ENCODE data around the gene BMP8B. TPM values are rescaled to one million over a fixed set of nuclear protein-coding genes. Genes with fewer than 3 reads are reported as not detected.

Gene BMP8B
- total RNA-seq, 3 donors from 2014 or later = 0.48 to 1.3 (median 0.59) TPM

DNA sequence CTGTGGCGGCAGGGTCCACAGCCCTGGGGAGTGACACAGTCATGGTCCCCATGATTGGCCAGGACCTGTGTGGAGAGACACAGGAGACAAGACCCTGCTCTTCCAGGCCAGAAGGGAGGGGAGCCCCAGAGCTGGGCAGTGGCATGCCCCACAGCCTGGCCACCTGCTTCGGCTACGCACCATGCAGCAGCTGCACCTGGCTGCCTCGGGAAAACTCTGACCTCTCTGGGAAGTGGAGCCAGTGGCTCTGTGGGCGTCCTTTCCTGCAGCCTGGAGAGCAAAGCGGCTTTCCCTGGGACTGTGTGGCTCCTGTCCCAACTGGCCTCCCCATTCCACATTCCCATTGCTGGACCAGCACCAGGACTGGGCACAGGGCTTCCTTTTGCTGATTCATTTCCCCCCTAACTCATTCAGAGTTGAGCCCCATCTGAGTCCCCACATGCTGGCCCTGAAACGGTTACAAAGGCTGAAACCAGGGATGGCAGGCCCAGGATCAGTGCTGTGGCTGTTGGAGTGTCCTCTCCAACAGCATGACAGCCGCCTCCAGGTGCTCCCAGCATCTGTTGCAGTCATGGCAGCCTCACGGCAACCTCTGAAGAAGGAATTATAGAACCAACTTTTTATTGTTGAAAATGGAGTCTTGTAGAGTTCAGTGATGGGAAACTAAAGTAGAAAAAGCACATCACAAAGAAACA lies 32.6 kb downstream of the BMP8B start:
- Histone ChIP-seq H3K4me3 (no peak overlapping the region), H3K9me3 (no peaks in the 10 kb centered on the region), H3K36me3 (peaks cover 14% of the 10 kb centered on the region), H3K4me1 (no peaks in the 10 kb centered on the region), H3K27me3 (no peaks in the 10 kb centered on the region), H3K27ac (no peak overlapping the region)
- intact Hi-C loops (cut with DNase I; ENCODE audit: low total_unique reads) = loop anchor here (5.0 kb wide), 1 partner anchor 104 kb away; no protein-coding TSS in a partner anchor
- DNase-seq (ENCODE audit: low spot score in 2 of 2) = no peak
- TF ChIP-seq POLR2A (IDR thresholded peaks at IDR 0.05) = no peak
- TF ChIP-seq, protein P1, sequence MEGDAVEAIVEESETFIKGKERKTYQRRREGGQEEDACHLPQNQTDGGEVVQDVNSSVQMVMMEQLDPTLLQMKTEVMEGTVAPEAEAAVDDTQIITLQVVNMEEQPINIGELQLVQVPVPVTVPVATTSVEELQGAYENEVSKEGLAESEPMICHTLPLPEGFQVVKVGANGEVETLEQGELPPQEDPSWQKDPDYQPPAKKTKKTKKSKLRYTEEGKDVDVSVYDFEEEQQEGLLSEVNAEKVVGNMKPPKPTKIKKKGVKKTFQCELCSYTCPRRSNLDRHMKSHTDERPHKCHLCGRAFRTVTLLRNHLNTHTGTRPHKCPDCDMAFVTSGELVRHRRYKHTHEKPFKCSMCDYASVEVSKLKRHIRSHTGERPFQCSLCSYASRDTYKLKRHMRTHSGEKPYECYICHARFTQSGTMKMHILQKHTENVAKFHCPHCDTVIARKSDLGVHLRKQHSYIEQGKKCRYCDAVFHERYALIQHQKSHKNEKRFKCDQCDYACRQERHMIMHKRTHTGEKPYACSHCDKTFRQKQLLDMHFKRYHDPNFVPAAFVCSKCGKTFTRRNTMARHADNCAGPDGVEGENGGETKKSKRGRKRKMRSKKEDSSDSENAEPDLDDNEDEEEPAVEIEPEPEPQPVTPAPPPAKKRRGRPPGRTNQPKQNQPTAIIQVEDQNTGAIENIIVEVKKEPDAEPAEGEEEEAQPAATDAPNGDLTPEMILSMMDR (IDR thresholded peaks at IDR 0.05) = no peak
- no peak for TF ChIP-seq POLR2AphosphoS5 (IDR thresholded peaks at IDR 0.05)

DNA sequence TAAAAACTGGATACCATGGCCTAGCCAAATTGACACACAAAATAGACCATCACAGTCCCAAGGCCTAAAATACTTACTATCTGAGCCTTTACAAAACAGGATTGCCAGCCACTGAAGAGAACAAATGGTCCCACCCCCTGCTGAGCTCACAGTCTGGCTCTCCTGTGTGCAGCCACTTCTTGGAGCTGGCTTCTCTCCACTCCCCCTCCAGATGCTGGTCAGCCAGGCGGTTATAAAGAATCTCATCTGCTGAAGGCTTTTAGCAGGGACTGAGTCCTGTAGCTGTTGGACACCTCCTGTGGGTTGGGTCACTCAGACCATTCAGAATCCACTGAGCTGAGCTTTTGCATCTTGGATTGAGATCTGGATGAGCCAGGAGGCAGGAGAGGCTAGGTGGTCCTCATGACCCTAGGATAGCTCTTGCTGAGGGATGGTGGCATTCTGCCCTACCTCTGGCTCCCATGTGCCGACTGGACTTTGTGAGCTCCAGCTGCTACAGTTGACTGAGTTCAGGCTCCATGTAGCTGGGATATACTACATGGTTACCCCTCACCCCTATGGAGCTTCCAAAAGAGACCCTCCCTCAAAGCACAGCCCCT lies 33.7 kb downstream of the BMP8B start:
- H3K27ac ChIP-seq = no peak overlapping the region
- H3K36me3 ChIP-seq = peaks cover 14% of the 10 kb centered on the region

DNA sequence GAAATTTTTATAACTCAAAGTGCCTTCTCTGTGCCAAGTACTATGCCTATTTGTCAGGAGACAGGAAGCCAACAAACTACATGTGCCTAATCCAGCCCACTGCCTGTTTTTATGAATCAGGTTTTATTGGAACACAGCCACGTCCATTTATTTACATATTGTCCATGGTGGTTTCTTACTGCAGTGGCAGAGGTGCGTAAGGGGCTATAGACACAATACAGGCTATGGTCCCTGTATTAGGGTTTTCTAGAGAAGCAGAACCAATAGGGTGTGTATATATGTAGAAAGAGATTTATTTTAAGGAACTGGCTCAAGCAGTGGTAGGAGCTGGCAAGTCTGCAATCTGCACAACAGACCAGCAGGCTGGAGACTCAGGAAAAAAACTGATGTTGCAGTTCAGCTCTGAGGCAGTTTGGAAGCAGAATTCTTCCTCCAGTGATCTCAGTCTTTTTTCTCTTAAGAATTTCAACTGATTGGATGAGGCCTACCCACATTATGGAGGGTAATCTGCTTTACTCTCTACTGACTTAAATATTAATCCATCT lies 34.6 kb downstream of the BMP8B start:
- intact Hi-C loops (cut with DNase I; ENCODE audit: low total_unique reads) = no loop called here
- TF ChIP-seq, protein P1 (IDR thresholded peaks at IDR 0.05) = no peak
- Histone ChIP-seq H3K4me1 (no peaks in the 10 kb centered on the region), H3K27ac (no peak overlapping the region), H3K4me3 (no peak overlapping the region), H3K36me3 (peaks cover 14% of the 10 kb centered on the region), H3K9me3 (no peaks in the 10 kb centered on the region), H3K27me3 (no peaks in the 10 kb centered on the region)
- DNase-seq (ENCODE audit: low spot score in 2 of 2) = no peak

More for the DNA sequence above, 33.7 kb downstream of the BMP8B start:
- no peak for DNase-seq (ENCODE audit: low spot score in 2 of 2)
- Histone ChIP-seq H3K4me3 (no peak overlapping the region), H3K9me3 (no peaks in the 10 kb centered on the region), H3K4me1 (no peaks in the 10 kb centered on the region), H3K27me3 (no peaks in the 10 kb centered on the region)
- intact Hi-C loops (cut with DNase I; ENCODE audit: low total_unique reads) = loop anchor here (5.0 kb wide), 1 partner anchor 103 kb away; no protein-coding TSS in a partner anchor
- TF ChIP-seq POLR2A (IDR thresholded peaks at IDR 0.05) (no peak), POLR2AphosphoS5 (IDR thresholded peaks at IDR 0.05) (no peak)
- TF ChIP-seq, protein P1 (IDR thresholded peaks at IDR 0.05) = no peak

DNA sequence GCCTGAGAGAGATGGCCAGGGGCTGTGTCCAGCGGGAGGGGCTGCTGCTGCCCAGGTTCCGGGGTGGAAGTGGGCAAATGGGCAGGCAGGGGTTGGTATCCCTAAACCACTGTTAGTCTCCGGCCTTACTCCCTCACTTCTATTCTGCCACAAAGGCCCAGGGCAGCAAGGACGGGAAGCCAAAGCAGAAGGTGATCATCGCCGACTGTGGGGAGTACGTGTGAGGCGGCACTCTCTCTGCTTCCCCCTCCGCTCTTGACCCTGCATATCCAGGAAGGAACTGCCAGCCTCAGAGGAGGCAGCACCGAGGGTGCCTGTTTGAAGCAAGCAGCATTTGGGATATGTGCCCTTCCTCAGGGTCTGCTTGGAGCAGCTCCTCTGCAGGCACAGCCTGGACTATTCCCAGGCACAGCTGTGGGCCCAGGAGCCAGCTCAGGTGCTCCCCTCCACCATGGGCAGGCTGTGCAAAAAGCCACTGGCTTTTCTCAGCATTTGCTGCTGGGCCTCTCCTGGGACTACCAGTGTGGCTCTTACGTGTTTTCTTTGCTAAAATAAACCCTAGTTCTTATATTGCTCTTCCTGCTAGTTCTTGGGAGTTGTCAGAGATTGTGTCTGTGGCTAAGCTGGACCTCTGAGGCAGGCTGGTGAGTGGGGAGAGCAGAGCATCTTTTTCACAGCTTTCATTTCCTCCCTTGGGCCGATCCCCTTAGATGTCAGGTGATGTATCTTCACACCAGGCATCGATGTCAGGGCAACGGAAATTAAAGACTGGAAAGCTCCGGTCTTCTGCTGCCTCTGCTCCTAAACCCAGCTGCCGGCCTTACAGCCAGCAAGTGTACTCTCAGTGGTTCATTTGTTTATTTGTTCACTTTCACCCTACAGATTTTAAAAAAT lies 35.3 kb downstream of the BMP8B start:
- no peaks in the 10 kb centered on the region for H3K4me1 ChIP-seq
- intact Hi-C loops (cut with DNase I; ENCODE audit: low total_unique reads) = no loop called here
- H3K4me3 ChIP-seq = no peak overlapping the region
- peaks cover 14% of the 10 kb centered on the region for H3K36me3 ChIP-seq
- no peaks in the 10 kb centered on the region for H3K9me3 ChIP-seq
- TF ChIP-seq POLR2AphosphoS5 (IDR thresholded peaks at IDR 0.05) (no peak), POLR2A (IDR thresholded peaks at IDR 0.05) (no peak)
- TF ChIP-seq, protein P1 (IDR thresholded peaks at IDR 0.05) = no peak
- no peaks in the 10 kb centered on the region for H3K27me3 ChIP-seq
- DNase-seq (ENCODE audit: low spot score in 2 of 2) = no peak
- no peak overlapping the region for H3K27ac ChIP-seq
